Measurements from ENCODE around the gene MICALL1. TPM values are rescaled to one million over a fixed set of nuclear protein-coding genes. Genes with fewer than 3 reads are reported as not detected.

The MICALL1 gene
- total and polyA plus RNA-seq, 9 of the 15 experiments (the other 6 are each of a cell fraction or from before 2014, with no cell fraction given) = 0.32 to 21.5 (median 6.1) TPM

GRCh38 chr22:37970864-37971263 lies 64.8 kb downstream of the MICALL1 start:
- intact Hi-C loops (cut with micrococcal nuclease) = no loop called here
- Histone ChIP-seq H3K4me1 (replicated peaks in 1 of 2; ENCODE audit: control insufficient read depth in 2 of 2, insufficient read depth in 2 of 2, low read length in 2 of 2) (peaks cover 0 to 7% of the 10 kb centered on the region in 2 experiments; a peak in 2 of 5 replicates), H3K4me2 (ENCODE audit: insufficient read depth, low read length) (no peak overlapping the region), H3K9me1 (ENCODE audit: control insufficient read depth, insufficient read depth, low read length) (no peaks in the 10 kb centered on the region), H3K4me3 (no peak overlapping the region), H2AFZ (ENCODE audit: low read depth, low read length) (no peak overlapping the region), H3K27me3 (ENCODE audit: control insufficient read depth in 2 of 2, insufficient read depth in 2 of 2, low read length in 2 of 2) (no peaks in the 10 kb centered on the region), H3K79me2 (ENCODE audit: control insufficient read depth, insufficient read depth, low read length) (no peaks in the 10 kb centered on the region; the same call in 2 of the 3 replicates), H4K20me1 (replicated peaks; ENCODE audit: control insufficient read depth, insufficient read depth, low read length) (no peaks in the 10 kb centered on the region), H3K36me3 (ENCODE audit: control insufficient read depth, insufficient read depth, low read length) (peaks cover 28% of the 10 kb centered on the region), H3K9me3 (replicated peaks; ENCODE audit: control insufficient read depth, insufficient read depth, low read depth, low read length) (no peaks in the 10 kb centered on the region), H3K9ac (ENCODE audit: insufficient read depth in 1 of 2, low read depth in 2 of 2, low read length in 2 of 2) (no peak overlapping the region), H3K27ac (ENCODE audit: extremely low read depth, low read depth, low read length) (no peak overlapping the region)
- ChIA-PET CTCF (ENCODE audit: low intra/inter-chr PET ratio) (no interaction called here), POLR2A (interaction anchor here (1.3 kb wide), 2 partner anchors 10 to 17 kb away, joined by 3 read pairs; no protein-coding TSS in a partner anchor)
- in situ Hi-C loops (cut with MboI) = loop anchor here (10.0 kb wide), 1 partner anchor 426 kb away; no protein-coding TSS in a partner anchor
- FAIRE-seq (no peak), ATAC-seq (no peak), DNase-seq (ENCODE audit: extremely low read depth in 1 of 4, low spot score in 3 of 4) (no peak)
- BruUV-seq (replicated peaks) = no TSS peak
- 78% methylated on average over 4 of the region's 4 CpGs for WGBS (ENCODE audit: insufficient coverage, low coverage, missing lambda C conversion rate)
- TF ChIP-seq NBN (IDR thresholded peaks at IDR 0.05; ENCODE audit: low read depth) (no peak), CAMTA2 (CRISPR knock-in tag; conservative IDR thresholded peaks at IDR 0.05) (no peak), ZNF695 (CRISPR knock-in tag; IDR thresholded peaks at IDR 0.05) (no peak), ZNF384 (IDR thresholded peaks at IDR 0.05; ENCODE audit: low read depth, low read length) (no peak), PBX2 (CRISPR knock-in tag; IDR thresholded peaks at IDR 0.05; ENCODE audit: low read depth) (no peak), PBX2 (tag; conservative IDR thresholded peaks at IDR 0.05; ENCODE audit: low read depth) (no peak), PHF8 (IDR thresholded peaks at IDR 0.05; ENCODE audit: borderline replicate concordance, low read length) (no peak), ZFP91 (CRISPR knock-in tag; IDR thresholded peaks at IDR 0.05) (no peak), TRIM25 (IDR thresholded peaks at IDR 0.05; ENCODE audit: borderline replicate concordance) (no peak), RAD51 (IDR thresholded peaks at IDR 0.05; ENCODE audit: borderline replicate concordance, low read depth) (no peak), ETV5 (CRISPR knock-in tag; IDR thresholded peaks at IDR 0.05; ENCODE audit: low read depth) (no peak), ESRRB (CRISPR knock-in tag; IDR thresholded peaks at IDR 0.05; ENCODE audit: borderline replicate concordance) (no peak), ZFP36 (IDR thresholded peaks at IDR 0.05; ENCODE audit: low read depth, low read length, partially characterized antibody) (no peak), ZNF146 (CRISPR knock-in tag; IDR thresholded peaks at IDR 0.05; ENCODE audit: unreplicated experiment) (no peak), ZSCAN29 (IDR thresholded peaks at IDR 0.05) (no peak), HLTF (IDR thresholded peaks at IDR 0.05) (no peak), CCAR2 (IDR thresholded peaks at IDR 0.05; ENCODE audit: low read depth, low read length) (no peak), CBFB (CRISPR knock-in tag; IDR thresholded peaks at IDR 0.05) (no peak), MTA3 (IDR thresholded peaks at IDR 0.05; ENCODE audit: borderline replicate concordance) (no peak)

All from K562 (cell line).